Neural cell (in vitro differentiated cells): ENCODE data around the gene HLF. TPM values are rescaled to one million over a fixed set of nuclear protein-coding genes. Genes with fewer than 3 reads are reported as not detected.

Source experiments
- H2AFZ ChIP-seq: fragments of 200-600, 300-800 bp; sonication (generic), shearing (Covaris generic); 2 replicates; pipeline ENCODE4 v1.6.0; 2014; ENCODE audit warnings: low read depth, mild to moderate bottlenecking, antibody characterized with exemption, low read length, moderate library complexity
- H3F3A ChIP-seq: fragments of 200-600 bp; shearing (Covaris generic); 2 replicates; pipeline ENCODE4 v1.6.1; 2016; ENCODE audit warnings: mild to moderate bottlenecking, moderate library complexity, mixed read lengths, antibody characterized with exemption, low read length; ENCODE audit not compliant: insufficient read depth, poor library complexity, severe bottlenecking
- H3K27ac ChIP-seq: fragments of 200-600, 300-800 bp; sonication (generic), shearing (Covaris generic); 2 replicates; pipeline ENCODE4 v1.5.1; 2014; ENCODE audit warnings: mild to moderate bottlenecking, low read length, moderate library complexity
- H3K27me3 ChIP-seq: fragments of 300-800, 200-600 bp; sonication (generic), shearing (Covaris generic); 2 replicates; pipeline ENCODE4 v1.6.0; 2014; ENCODE audit warnings: mild to moderate bottlenecking, low read depth, low read length, moderate library complexity; ENCODE audit not compliant: insufficient read depth
- H3K36me3 ChIP-seq: fragments of 300-800, 200-600 bp; sonication (generic), shearing (Covaris generic); 2 replicates; pipeline ENCODE4 v1.5.1; 2014; ENCODE audit warnings: mild to moderate bottlenecking, antibody characterized with exemption, low read length, moderate library complexity; ENCODE audit not compliant: insufficient read depth
- H3K4me2 ChIP-seq: fragments of 300-800, 200-600 bp; sonication (generic), shearing (Covaris generic); 2 replicates; pipeline ENCODE4 v1.6.0; 2014; ENCODE audit warnings: mild to moderate bottlenecking, low read length
- H3K4me3 ChIP-seq: fragments of 300-800, 200-600 bp; sonication (generic), shearing (Covaris generic); 2 replicates; pipeline ENCODE4 v1.5.1; 2014; ENCODE audit warnings: mild to moderate bottlenecking, low read length, moderate library complexity
- H3K79me2 ChIP-seq: fragments of 200-600 bp; shearing (Covaris generic); replicated peaks from 2 replicates; pipeline ENCODE4 v1.6.0; 2014; ENCODE audit warnings: mild to moderate bottlenecking, low read length, moderate library complexity; ENCODE audit not compliant: insufficient read depth
- H3K9ac ChIP-seq: fragments of 300-800, 200-600 bp; sonication (generic), shearing (Covaris generic); 2 replicates; pipeline ENCODE4 v1.6.1; 2016; ENCODE audit warnings: mild to moderate bottlenecking, low read length, mixed read lengths
- H3K9me2 ChIP-seq: fragments of 200-600 bp; shearing (Covaris generic); 2 replicates; pipeline ENCODE4 v1.6.1; 2016; ENCODE audit warnings: mild to moderate bottlenecking, low read length, mixed read lengths; ENCODE audit not compliant: insufficient read depth
- H3K9me3 ChIP-seq: fragments of 200-600, 300-800 bp; sonication (generic), shearing (Covaris generic); 2 replicates; pipeline ENCODE4 v1.6.1; 2016; ENCODE audit warnings: mild to moderate bottlenecking, mixed run types, low read length, moderate library complexity, mixed read lengths
- H4K20me1 ChIP-seq: fragments of 200-600 bp; shearing (Covaris generic); 2 replicates; pipeline ENCODE4 v1.6.1; 2016; ENCODE audit warnings: mild to moderate bottlenecking, mixed run types; ENCODE audit not compliant: insufficient read depth
- CTCF ChIP-seq: fragments of 450-650 bp; IDR thresholded peaks from 2 replicates; pipeline ENCODE4 v1.5.1; 2014; ENCODE audit warnings: antibody characterized with exemption, mild to moderate bottlenecking, moderate library complexity; ENCODE audit not compliant: poor library complexity, severe bottlenecking
- EP300 ChIP-seq: fragments of 450-650 bp; conservative IDR thresholded peaks from 2 replicates; pipeline ENCODE4 v1.6.1; 2014; ENCODE audit warnings: antibody characterized with exemption, mild to moderate bottlenecking, moderate library complexity; ENCODE audit not compliant: poor library complexity, severe bottlenecking
- EZH2 ChIP-seq: fragments of 200-600, 300-800 bp; shearing (Covaris generic), sonication (generic); IDR thresholded peaks from 2 replicates; pipeline ENCODE4 v1.6.1; 2014; ENCODE audit warnings: antibody characterized with exemption, low read length, borderline replicate concordance, mild to moderate bottlenecking; ENCODE audit not compliant: insufficient read depth, poor library complexity, severe bottlenecking
- MXI1 ChIP-seq: fragments of 450-650 bp; conservative IDR thresholded peaks from 2 replicates; pipeline ENCODE4 v1.6.1; 2014; ENCODE audit warnings: antibody characterized with exemption, mild to moderate bottlenecking; ENCODE audit not compliant: poor library complexity, severe bottlenecking
- POLR2AphosphoS5 ChIP-seq: IDR thresholded peaks from 2 replicates; pipeline ENCODE4 v1.6.1; 2012
- RAD21 ChIP-seq: fragments of 450-650 bp; conservative IDR thresholded peaks from 2 replicates; pipeline ENCODE4 v1.6.1; 2014; ENCODE audit warnings: antibody characterized with exemption, mild to moderate bottlenecking, moderate library complexity
- REST ChIP-seq: IDR thresholded peaks from 2 replicates; pipeline ENCODE4 v1.6.1; 2012; ENCODE audit warnings: borderline replicate concordance
- SMC3 ChIP-seq: fragments of 450-650 bp; conservative IDR thresholded peaks from 2 replicates; pipeline ENCODE4 v1.6.1; 2014; ENCODE audit warnings: antibody characterized with exemption, mild to moderate bottlenecking, moderate library complexity; ENCODE audit not compliant: poor library complexity
- TAF1 ChIP-seq: IDR thresholded peaks from 2 replicates; pipeline ENCODE4 v1.6.1; 2012; ENCODE audit warnings: low read depth
- polyA plus RNA-seq: library from polyadenylated mRNA; depleted of rRNA; stranded (reverse); fragments of >200 nt; gene quantifications from 2 replicates; pipeline ENCODE4 v1.2.3, GENCODE V29; 2014

HLF gene
- polyA plus RNA-seq, 1 donor from 2014 or later = 0.71 TPM

DNA sequence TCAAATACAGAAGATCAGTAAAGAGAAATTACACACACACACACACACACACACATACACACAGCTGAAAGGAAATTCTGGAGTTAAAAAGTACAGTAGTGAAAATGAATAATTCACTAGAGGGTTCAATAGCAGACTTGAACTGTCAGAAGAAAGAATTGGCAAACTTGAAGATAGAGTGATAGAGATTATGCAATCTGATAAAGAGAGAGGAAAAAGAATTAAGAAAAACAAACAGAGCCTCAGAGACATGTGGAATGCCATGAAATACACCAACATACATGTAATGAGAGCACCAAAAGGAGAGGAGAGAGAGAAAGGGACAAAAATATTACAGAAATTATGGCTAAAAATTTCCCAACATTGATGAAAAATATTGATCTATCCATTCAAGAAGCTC lies 96.2 kb downstream of the HLF start:
- H3K27me3 ChIP-seq = no peaks in the 10 kb centered on the region
- no peaks in the 10 kb centered on the region for H3K79me2 ChIP-seq
- H3K36me3 ChIP-seq = no peaks in the 10 kb centered on the region
- no peak overlapping the region for H2AFZ ChIP-seq
- no peaks in the 10 kb centered on the region for H3K9me2 ChIP-seq
- H3K27ac ChIP-seq = no peak overlapping the region
- no peak overlapping the region for H3K4me3 ChIP-seq
- H3K9ac ChIP-seq = no peak overlapping the region
- H4K20me1 ChIP-seq = no peaks in the 10 kb centered on the region
- no peaks in the 10 kb centered on the region for H3F3A ChIP-seq
- H3K9me3 ChIP-seq = no peaks in the 10 kb centered on the region
- TF ChIP-seq SMC3 (no peak), EZH2 (no peak), CTCF (no peak), EP300 (no peak), RAD21 (no peak), MXI1 (no peak), REST (no peak)
- no peak overlapping the region for H3K4me2 ChIP-seq

GRCh38 chr17:55363033-55363432 lies 98.3 kb downstream of the HLF start:
- Histone ChIP-seq H3K36me3 (no peaks in the 10 kb centered on the region), H3F3A (no peaks in the 10 kb centered on the region), H3K9me3 (no peaks in the 10 kb centered on the region), H3K9ac (no peak overlapping the region), H4K20me1 (no peaks in the 10 kb centered on the region), H3K27me3 (no peaks in the 10 kb centered on the region), H3K4me2 (no peak overlapping the region), H2AFZ (no peak overlapping the region), H3K79me2 (no peaks in the 10 kb centered on the region), H3K9me2 (no peaks in the 10 kb centered on the region), H3K27ac (no peak overlapping the region), H3K4me3 (no peak overlapping the region)
- TF ChIP-seq EP300 (no peak), MXI1 (no peak), TAF1 (no peak), SMC3 (no peak), REST (no peak), CTCF (no peak), EZH2 (no peak), RAD21 (no peak), POLR2AphosphoS5 (no peak)
